ENCODE measurements around the gene MAP3K14. TPM values are rescaled to one million over a fixed set of nuclear protein-coding genes. Genes with fewer than 3 reads are reported as not detected.

Gene MAP3K14
- total and polyA plus RNA-seq, 2 of the 4 experiments (the other 2 are of a cell fraction) = 4.1 to 21.7 TPM

DNA sequence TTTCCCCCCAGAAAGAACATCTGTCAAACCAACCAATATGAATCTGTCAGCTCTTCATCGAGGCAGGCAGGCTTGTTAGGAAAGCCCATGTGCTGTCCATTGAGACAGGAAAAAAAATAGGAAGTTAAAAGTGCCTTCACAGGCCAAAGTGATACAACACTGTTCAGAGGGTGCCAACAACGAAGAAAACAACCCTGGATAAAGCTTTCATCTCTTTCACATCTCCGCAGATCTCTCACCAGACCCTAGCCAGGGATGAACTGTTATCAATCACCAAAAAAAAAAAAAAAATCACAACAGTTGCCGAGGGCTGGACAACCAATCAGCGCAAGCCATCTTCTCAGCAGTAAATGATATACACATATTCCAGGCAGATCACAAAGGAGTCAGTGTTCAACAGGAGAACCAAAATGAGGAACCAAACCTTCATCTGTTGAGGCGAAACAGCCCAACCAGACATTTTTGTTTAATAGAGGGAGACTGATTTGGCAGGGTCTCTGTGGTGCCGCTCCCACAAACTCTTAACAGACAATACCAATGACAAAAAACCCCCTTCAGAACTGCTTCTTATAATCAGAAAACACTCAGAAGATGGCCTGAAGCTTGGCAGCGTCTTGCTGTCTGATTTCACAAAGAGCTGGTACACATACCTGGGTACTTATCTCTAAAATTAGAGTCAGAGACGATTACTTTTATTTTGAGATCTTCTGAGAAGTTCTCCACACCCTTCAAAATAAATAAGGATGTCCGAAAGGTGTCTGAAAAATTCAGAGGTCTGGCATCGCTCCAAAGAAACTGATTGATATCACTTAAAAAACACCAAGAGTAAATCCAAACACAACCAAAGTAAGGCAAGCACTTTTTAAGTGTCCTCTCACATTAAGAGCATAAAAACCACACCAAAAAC is 1.8 kb downstream of the MAP3K14 start (continued):
- TF ChIP-seq NFE2L2 (IDR thresholded peaks at IDR 0.05; ENCODE audit: low read depth, low read length) (no peak), MAFK (IDR thresholded peaks at IDR 0.05; ENCODE audit: low read depth, low read length) (no peak), RFX5 (IDR thresholded peaks at IDR 0.05; ENCODE audit: low read depth, low read length) (no peak)
